Tibial nerve (tissue), 4 donors: Measurements from ENCODE around the gene MTFMT.

Experiments used
- EP300 ChIP-seq, 2 donors: sonication (generic); formaldehyde crosslinking; IDR thresholded peaks; one replicate each; pipeline ENCODE4 v1.6.1; 2017; ENCODE audit warnings: antibody characterized with exemption in 2 of 2, mild to moderate bottlenecking in 1 of 2
- POLR2A ChIP-seq, 2 donors: fragments of 450-650 bp; IDR thresholded peaks; one replicate each; pipeline ENCODE4 v1.6.1; 2017; ENCODE audit warnings: antibody characterized with exemption in 2 of 2, mild to moderate bottlenecking in 2 of 2, moderate library complexity in 2 of 2
- TF ChIP-seq, protein P1 (sequence below), 5 experiments: fragments of 200-600 bp in 3 of 5; fragments of 450-650 bp in 2 of 5; sonication (generic) in 3 of 5; IDR thresholded peaks; one replicate each; pipeline ENCODE4 v1.5.1; 2016 to 2019; ENCODE audit warnings: antibody characterized with exemption in 5 of 5, mild to moderate bottlenecking in 3 of 5, moderate library complexity in 2 of 5

DNA sequence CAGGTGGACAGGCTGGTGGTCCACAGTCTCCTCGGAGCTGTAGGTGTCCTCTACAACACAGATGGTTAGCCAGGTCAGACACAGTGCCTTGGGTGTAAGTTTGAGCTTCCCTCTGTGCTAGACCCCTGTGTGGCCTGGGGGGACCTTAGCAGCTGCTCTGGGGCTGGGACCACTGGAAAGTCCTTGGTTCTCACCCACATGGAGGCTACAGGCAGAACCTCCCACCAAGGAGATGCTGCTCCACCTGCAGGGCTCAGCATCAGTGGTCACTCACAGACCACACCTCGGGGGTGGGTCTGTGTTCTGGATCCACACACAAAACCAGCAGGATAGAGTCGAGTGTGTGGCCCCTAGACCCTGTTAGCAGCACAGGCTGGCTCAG lies 29.9 kb upstream of the MTFMT start:
- TF ChIP-seq POLR2A (IDR thresholded peaks at IDR 0.05) (no peak), EP300 (IDR thresholded peaks at IDR 0.05) (no peak)
- TF ChIP-seq, protein P1, sequence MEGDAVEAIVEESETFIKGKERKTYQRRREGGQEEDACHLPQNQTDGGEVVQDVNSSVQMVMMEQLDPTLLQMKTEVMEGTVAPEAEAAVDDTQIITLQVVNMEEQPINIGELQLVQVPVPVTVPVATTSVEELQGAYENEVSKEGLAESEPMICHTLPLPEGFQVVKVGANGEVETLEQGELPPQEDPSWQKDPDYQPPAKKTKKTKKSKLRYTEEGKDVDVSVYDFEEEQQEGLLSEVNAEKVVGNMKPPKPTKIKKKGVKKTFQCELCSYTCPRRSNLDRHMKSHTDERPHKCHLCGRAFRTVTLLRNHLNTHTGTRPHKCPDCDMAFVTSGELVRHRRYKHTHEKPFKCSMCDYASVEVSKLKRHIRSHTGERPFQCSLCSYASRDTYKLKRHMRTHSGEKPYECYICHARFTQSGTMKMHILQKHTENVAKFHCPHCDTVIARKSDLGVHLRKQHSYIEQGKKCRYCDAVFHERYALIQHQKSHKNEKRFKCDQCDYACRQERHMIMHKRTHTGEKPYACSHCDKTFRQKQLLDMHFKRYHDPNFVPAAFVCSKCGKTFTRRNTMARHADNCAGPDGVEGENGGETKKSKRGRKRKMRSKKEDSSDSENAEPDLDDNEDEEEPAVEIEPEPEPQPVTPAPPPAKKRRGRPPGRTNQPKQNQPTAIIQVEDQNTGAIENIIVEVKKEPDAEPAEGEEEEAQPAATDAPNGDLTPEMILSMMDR (IDR thresholded peaks at IDR 0.05) = no peak
